Upper lobe of right lung (tissue), 1 donor: ENCODE results near the gene SLC7A8. TPM values are rescaled to one million over a fixed set of nuclear protein-coding genes. Genes with fewer than 3 reads are reported as not detected.
A peak's percentile ranks its signal among the peaks of the same experiment; 100 is the strongest.

Source experiments
- ATAC-seq: fragments of 200-7000 bp; cut with Tn5 transposase; one replicate; pipeline ENCODE4 v1.9.1; 2020; ENCODE audit warnings: mild to moderate bottlenecking, moderate library complexity
- DNase-seq: peaks from one replicate; pipeline ENCODE4 v3.0.0-alpha.2; 2020
- H3K27ac ChIP-seq: fragments of 200-600 bp; one replicate; pipeline ENCODE4 v1.8.0; 2022
- H3K27me3 ChIP-seq: fragments of 200-600 bp; one replicate; pipeline ENCODE4 v1.8.0; 2022; ENCODE audit warnings: mild to moderate bottlenecking
- H3K36me3 ChIP-seq: fragments of 200-600 bp; one replicate; pipeline ENCODE4 v1.8.0; 2022
- H3K4me1 ChIP-seq: fragments of 200-600 bp; one replicate; pipeline ENCODE4 v1.8.0; 2022
- H3K4me3 ChIP-seq: fragments of 200-600 bp; one replicate; pipeline ENCODE4 v1.8.0; 2022; ENCODE audit warnings: mild to moderate bottlenecking
- H3K9me3 ChIP-seq: fragments of 200-600 bp; one replicate; pipeline ENCODE4 v1.8.0; 2022
- intact Hi-C: fragments of 100-400 bp; cut with DNase I; formaldehyde crosslinking; loops from one replicate; pipeline ENCODE4 v1.11.0; 2022
- total RNA-seq: library from RNA; stranded (reverse); fragmentation: NEBNext Ultra II Directional; extraction: Animal tissue kit (Norgen Biotek cat#: 25700); gene quantifications from one replicate; pipeline ENCODE4 v1.2.1, GENCODE V29; 2021
- TF ChIP-seq, protein P1 (sequence below): fragments of 200-600 bp; IDR thresholded peaks from one replicate; pipeline ENCODE4 v1.8.0; 2022; ENCODE audit warnings: antibody characterized with exemption
- donor health status: DM: no; HTN: yes; CAD: no; lungs with severe emphysema.

Gene SLC7A8
- total RNA-seq, 1 donor from 2014 or later: 49.8 TPM

GRCh38 chr14:23115918-23116317, 67.5 kb downstream of the SLC7A8 start:
- ATAC-seq: no peak
- DNase-seq: no peak
- Histone ChIP-seq H3K9me3 (no peaks in the 10 kb centered on the region), H3K4me1 (peaks cover 13% of the 10 kb centered on the region), H3K27ac (no peak overlapping the region), H3K27me3 (no peaks in the 10 kb centered on the region), H3K36me3 (no peaks in the 10 kb centered on the region), H3K4me3 (no peak overlapping the region)
- TF ChIP-seq, protein P1, sequence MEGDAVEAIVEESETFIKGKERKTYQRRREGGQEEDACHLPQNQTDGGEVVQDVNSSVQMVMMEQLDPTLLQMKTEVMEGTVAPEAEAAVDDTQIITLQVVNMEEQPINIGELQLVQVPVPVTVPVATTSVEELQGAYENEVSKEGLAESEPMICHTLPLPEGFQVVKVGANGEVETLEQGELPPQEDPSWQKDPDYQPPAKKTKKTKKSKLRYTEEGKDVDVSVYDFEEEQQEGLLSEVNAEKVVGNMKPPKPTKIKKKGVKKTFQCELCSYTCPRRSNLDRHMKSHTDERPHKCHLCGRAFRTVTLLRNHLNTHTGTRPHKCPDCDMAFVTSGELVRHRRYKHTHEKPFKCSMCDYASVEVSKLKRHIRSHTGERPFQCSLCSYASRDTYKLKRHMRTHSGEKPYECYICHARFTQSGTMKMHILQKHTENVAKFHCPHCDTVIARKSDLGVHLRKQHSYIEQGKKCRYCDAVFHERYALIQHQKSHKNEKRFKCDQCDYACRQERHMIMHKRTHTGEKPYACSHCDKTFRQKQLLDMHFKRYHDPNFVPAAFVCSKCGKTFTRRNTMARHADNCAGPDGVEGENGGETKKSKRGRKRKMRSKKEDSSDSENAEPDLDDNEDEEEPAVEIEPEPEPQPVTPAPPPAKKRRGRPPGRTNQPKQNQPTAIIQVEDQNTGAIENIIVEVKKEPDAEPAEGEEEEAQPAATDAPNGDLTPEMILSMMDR: no peak
- intact Hi-C loops: no loop called here

GRCh38 chr14:23115039-23115731, 68.3 kb downstream of the SLC7A8 start:
- Histone ChIP-seq H3K9me3 (no peaks in the 10 kb centered on the region), H3K4me3 (no peak overlapping the region), H3K27ac (no peak overlapping the region), H3K27me3 (no peaks in the 10 kb centered on the region), H3K36me3 (no peaks in the 10 kb centered on the region), H3K4me1 (peaks cover 13% of the 10 kb centered on the region)
- ATAC-seq (peak; percentile 73), DNase-seq (no peak)
- TF ChIP-seq, protein P1: no peak
- intact Hi-C loops: no loop called here

GRCh38 chr14:23114669-23115038, 68.8 kb downstream of the SLC7A8 start:
- Histone ChIP-seq H3K9me3 (no peaks in the 10 kb centered on the region), H3K36me3 (no peaks in the 10 kb centered on the region), H3K27me3 (no peaks in the 10 kb centered on the region), H3K4me1 (peaks cover 13% of the 10 kb centered on the region), H3K4me3 (no peak overlapping the region), H3K27ac (no peak overlapping the region)
- TF ChIP-seq, protein P1: no peak
- no peak for DNase-seq
- ATAC-seq: peak; percentile 26
- intact Hi-C loops: no loop called here

DNA sequence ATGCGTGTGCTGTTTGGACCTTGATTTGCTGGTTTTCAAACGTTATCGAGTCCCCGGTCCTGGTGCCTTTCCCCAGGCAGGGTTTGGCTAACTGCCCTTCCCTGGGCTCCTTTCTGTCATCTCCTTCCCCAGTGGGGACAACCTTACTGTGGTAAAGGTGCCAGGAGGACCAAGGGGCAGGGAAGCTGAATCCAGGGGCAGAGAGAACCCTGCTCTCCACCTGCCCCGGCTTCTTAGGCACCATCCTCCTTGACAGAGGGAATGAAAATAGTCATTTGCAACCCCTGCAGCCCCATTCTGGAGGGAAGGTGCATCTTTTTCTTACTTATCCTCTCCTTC, 69.4 kb downstream of the SLC7A8 start:
- Histone ChIP-seq H3K36me3 (no peaks in the 10 kb centered on the region), H3K27me3 (no peaks in the 10 kb centered on the region), H3K9me3 (no peaks in the 10 kb centered on the region), H3K4me1 (peaks cover 13% of the 10 kb centered on the region), H3K27ac (no peak overlapping the region), H3K4me3 (no peak overlapping the region)
- intact Hi-C loops: no loop called here
- ATAC-seq: no peak
- TF ChIP-seq, protein P1: no peak
- no peak for DNase-seq

GRCh38 chr14:23113431-23114119, 69.9 kb downstream of the SLC7A8 start:
- ATAC-seq (peak; percentile 5), DNase-seq (no peak)
- intact Hi-C loops: no loop called here
- TF ChIP-seq, protein P1: no peak
- Histone ChIP-seq H3K4me1 (peaks cover 13% of the 10 kb centered on the region), H3K27ac (no peak overlapping the region), H3K4me3 (no peak overlapping the region), H3K9me3 (no peaks in the 10 kb centered on the region), H3K27me3 (no peaks in the 10 kb centered on the region), H3K36me3 (no peaks in the 10 kb centered on the region)
